ENCODE data around the gene ZSCAN9. TPM values are rescaled to one million over a fixed set of nuclear protein-coding genes. Genes with fewer than 3 reads are reported as not detected.

ZSCAN9 gene
- total and polyA plus RNA-seq, 9 of the 15 experiments (the other 6 are each of a cell fraction or from before 2014, with no cell fraction given) = 18.8 to 48.9 (median 28.7) TPM

DNA sequence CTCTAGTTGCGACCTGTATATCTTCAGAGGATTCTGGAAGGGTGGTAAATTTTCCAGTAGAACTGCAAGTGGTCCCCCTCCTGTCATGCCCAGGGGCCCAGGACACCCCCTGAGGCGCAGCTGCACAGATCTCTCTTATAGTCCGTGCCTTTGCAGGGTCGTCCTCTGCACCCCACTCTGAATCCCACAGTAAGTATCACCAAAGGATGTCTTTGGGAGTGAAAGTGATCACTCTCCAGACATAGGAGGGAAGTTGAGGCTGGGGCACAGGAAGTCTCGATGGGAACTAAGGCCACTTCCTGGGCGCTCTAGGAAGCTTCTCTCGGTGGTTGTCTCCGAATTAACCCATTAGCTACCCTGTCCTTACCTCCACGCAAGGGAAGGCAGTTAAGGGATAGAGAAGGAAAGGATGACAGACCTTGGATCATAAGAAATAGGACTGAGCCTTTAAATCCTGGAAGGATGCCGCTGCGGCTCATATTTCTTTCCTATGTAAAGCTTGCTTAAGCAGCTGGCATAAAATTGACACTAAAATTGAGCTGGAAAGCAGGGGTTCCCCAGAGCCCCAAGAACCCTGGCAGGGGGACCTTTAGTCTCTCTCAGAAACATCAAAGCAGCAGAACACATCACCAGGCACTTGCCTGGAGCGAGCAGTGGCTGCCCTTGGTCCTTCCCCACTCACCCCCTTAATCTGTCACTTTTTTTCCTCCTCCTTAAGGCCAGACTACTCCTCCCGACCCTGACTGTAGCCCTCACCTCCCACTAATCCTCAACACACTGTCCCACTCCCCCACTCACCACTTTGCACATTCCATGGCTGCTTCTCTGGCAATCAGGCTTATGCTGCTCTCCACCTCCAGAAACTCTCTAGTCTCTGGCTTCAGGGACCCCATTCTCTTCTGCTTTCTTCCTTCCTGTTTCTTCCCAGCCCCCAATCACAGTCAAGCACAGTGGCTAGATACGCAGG is 27.2 kb downstream of the ZSCAN9 start, which contains the start of gene ZKSCAN4 (continued):
- no peak for TF ChIP-seq CEBPG (CRISPR knock-in tag; IDR thresholded peaks at IDR 0.05)
- TF ChIP-seq CEBPG (tag; conservative IDR thresholded peaks at IDR 0.05 in 1 of 2, IDR thresholded peaks at IDR 0.05 in 1 of 2) = no peak
- TF ChIP-seq KDM5B (IDR thresholded peaks at IDR 0.05; ENCODE audit: insufficient replicate concordance, low read depth, low read length) = peak; percentile 74
- peak; percentile 71 for TF ChIP-seq FOXM1 (IDR thresholded peaks at IDR 0.05; ENCODE audit: low read depth)
- no peak for TF ChIP-seq FOXM1 (CRISPR knock-in tag; IDR thresholded peaks at IDR 0.05; ENCODE audit: low read depth)
- TF ChIP-seq, protein P1, sequence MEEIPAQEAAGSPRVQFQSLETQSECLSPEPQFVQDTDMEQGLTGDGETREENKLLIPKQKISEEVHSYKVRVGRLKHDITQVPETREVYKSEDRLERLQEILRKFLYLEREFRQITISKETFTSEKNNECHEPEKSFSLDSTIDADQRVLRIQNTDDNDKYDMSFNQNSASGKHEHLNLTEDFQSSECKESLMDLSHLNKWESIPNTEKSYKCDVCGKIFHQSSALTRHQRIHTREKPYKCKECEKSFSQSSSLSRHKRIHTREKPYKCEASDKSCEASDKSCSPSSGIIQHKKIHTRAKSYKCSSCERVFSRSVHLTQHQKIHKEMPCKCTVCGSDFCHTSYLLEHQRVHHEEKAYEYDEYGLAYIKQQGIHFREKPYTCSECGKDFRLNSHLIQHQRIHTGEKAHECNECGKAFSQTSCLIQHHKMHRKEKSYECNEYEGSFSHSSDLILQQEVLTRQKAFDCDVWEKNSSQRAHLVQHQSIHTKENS (CRISPR knock-in tag; IDR thresholded peaks at IDR 0.05) = no peak
- TF ChIP-seq GABPB2 (CRISPR knock-in tag; conservative IDR thresholded peaks at IDR 0.05) = no peak
- TF ChIP-seq, protein P2, sequence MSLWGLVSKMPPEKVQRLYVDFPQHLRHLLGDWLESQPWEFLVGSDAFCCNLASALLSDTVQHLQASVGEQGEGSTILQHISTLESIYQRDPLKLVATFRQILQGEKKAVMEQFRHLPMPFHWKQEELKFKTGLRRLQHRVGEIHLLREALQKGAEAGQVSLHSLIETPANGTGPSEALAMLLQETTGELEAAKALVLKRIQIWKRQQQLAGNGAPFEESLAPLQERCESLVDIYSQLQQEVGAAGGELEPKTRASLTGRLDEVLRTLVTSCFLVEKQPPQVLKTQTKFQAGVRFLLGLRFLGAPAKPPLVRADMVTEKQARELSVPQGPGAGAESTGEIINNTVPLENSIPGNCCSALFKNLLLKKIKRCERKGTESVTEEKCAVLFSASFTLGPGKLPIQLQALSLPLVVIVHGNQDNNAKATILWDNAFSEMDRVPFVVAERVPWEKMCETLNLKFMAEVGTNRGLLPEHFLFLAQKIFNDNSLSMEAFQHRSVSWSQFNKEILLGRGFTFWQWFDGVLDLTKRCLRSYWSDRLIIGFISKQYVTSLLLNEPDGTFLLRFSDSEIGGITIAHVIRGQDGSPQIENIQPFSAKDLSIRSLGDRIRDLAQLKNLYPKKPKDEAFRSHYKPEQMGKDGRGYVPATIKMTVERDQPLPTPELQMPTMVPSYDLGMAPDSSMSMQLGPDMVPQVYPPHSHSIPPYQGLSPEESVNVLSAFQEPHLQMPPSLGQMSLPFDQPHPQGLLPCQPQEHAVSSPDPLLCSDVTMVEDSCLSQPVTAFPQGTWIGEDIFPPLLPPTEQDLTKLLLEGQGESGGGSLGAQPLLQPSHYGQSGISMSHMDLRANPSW (CRISPR knock-in tag; IDR thresholded peaks at IDR 0.05) = 0 out of 2 replicates have a peak, but pooled peaks have one; percentile 64
- TF ChIP-seq HNRNPK (IDR thresholded peaks at IDR 0.05; ENCODE audit: low read depth, low read length, poor library complexity, severe bottlenecking) = no peak
- 0 out of 4 replicates have a peak, but pooled peaks of 1 of the 2 experiments have one; percentile 29 for TF ChIP-seq NRF1 (conservative IDR thresholded peaks at IDR 0.05 in 1 of 2, IDR thresholded peaks at IDR 0.05 in 1 of 2)
- peak; percentile 53 for TF ChIP-seq TEAD4 (IDR thresholded peaks at IDR 0.05; ENCODE audit: low read length)
- no peak for TF ChIP-seq TEAD4 (CRISPR knock-in tag; IDR thresholded peaks at IDR 0.05; ENCODE audit: borderline replicate concordance)
- peak; percentile 59 for TF ChIP-seq NFIC (IDR thresholded peaks at IDR 0.05)
- no peak for TF ChIP-seq ZFPM2 (CRISPR knock-in tag; IDR thresholded peaks at IDR 0.05)
- TF ChIP-seq ELF4 (CRISPR knock-in tag; IDR thresholded peaks at IDR 0.05) = peak; percentile 80
- no peak for TF ChIP-seq ZSCAN29 (IDR thresholded peaks at IDR 0.05)
- no peak for TF ChIP-seq PHB (CRISPR knock-in tag; IDR thresholded peaks at IDR 0.05)
- no peak for TF ChIP-seq ZNF121 (CRISPR knock-in tag; conservative IDR thresholded peaks at IDR 0.05)
- peak; percentile 86 for TF ChIP-seq OTX1 (CRISPR knock-in tag; IDR thresholded peaks at IDR 0.05)
- peak; percentile 3; the same call in 1 of the 2 replicates for TF ChIP-seq ZNF347 (CRISPR knock-in tag; IDR thresholded peaks at IDR 0.05; ENCODE audit: low read depth)
- peak; percentile 51 to 65; a peak in 1 of 4 replicates for TF ChIP-seq SRF (CRISPR knock-in tag; IDR thresholded peaks at IDR 0.05)
- TF ChIP-seq ZFX (CRISPR knock-in tag; IDR thresholded peaks at IDR 0.05) = peak; percentile 51
- TF ChIP-seq, protein P3, sequence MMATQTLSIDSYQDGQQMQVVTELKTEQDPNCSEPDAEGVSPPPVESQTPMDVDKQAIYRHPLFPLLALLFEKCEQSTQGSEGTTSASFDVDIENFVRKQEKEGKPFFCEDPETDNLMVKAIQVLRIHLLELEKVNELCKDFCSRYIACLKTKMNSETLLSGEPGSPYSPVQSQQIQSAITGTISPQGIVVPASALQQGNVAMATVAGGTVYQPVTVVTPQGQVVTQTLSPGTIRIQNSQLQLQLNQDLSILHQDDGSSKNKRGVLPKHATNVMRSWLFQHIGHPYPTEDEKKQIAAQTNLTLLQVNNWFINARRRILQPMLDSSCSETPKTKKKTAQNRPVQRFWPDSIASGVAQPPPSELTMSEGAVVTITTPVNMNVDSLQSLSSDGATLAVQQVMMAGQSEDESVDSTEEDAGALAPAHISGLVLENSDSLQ (IDR thresholded peaks at IDR 0.05) = peak; percentile 75

All from K562 (cell line).